ENCODE data around the gene LOXL3.

DNA sequence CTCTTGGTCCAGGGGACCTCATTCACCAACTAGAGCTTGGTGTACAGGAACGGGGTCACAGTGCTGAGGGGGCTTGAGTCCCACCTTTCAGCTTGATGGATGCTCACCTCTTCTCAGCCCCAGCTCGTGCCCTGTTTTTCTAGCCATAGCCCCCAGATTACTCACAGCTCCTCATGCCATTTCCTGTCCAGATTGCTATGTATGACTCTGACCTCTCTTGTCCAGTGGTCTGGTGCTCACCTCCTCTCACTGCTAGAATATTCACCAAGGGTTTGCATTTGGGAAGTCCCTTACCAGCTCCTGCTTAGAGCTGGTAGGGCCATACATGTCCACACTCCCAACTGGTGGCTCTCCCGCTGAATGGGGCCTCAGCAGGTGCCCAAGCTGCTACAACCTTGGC, 60.2 kb downstream of the LOXL3 start:
- no peak for TF ChIP-seq POLR2AphosphoS5 (IDR thresholded peaks at IDR 0.05; ENCODE audit: low read depth, low read length)
- TF ChIP-seq, protein P1, sequence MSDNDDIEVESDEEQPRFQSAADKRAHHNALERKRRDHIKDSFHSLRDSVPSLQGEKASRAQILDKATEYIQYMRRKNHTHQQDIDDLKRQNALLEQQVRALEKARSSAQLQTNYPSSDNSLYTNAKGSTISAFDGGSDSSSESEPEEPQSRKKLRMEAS (IDR thresholded peaks at IDR 0.05), result no peak
- TF ChIP-seq, protein P2, sequence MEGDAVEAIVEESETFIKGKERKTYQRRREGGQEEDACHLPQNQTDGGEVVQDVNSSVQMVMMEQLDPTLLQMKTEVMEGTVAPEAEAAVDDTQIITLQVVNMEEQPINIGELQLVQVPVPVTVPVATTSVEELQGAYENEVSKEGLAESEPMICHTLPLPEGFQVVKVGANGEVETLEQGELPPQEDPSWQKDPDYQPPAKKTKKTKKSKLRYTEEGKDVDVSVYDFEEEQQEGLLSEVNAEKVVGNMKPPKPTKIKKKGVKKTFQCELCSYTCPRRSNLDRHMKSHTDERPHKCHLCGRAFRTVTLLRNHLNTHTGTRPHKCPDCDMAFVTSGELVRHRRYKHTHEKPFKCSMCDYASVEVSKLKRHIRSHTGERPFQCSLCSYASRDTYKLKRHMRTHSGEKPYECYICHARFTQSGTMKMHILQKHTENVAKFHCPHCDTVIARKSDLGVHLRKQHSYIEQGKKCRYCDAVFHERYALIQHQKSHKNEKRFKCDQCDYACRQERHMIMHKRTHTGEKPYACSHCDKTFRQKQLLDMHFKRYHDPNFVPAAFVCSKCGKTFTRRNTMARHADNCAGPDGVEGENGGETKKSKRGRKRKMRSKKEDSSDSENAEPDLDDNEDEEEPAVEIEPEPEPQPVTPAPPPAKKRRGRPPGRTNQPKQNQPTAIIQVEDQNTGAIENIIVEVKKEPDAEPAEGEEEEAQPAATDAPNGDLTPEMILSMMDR (IDR thresholded peaks at IDR 0.05; ENCODE audit: control extremely low read depth in 1 of 3, insufficient read depth in 1 of 3, low read depth in 1 of 3, low read length in 3 of 3), result no peak
- TF ChIP-seq ZNF274 (IDR thresholded peaks at IDR 0.05; ENCODE audit: borderline replicate concordance, extremely low read depth, low read length), result no peak
- TF ChIP-seq MAFK (IDR thresholded peaks at IDR 0.05; ENCODE audit: low read depth, low read length), result no peak
- TF ChIP-seq EP300 (IDR thresholded peaks at IDR 0.05; ENCODE audit: borderline replicate concordance in 1 of 2, low read depth in 2 of 2, low read length in 2 of 2), result no peak
- no peak for TF ChIP-seq CREB1 (IDR thresholded peaks at IDR 0.05)
- no peak for TF ChIP-seq SP2 (IDR thresholded peaks at IDR 0.05; ENCODE audit: low read length)
- no peak for TF ChIP-seq EZH2 (IDR thresholded peaks at IDR 0.05; ENCODE audit: low read depth, low read length, severe bottlenecking)
- no peak for TF ChIP-seq YY1 (IDR thresholded peaks at IDR 0.05; ENCODE audit: low read depth, low read length)
- TF ChIP-seq, protein P3, sequence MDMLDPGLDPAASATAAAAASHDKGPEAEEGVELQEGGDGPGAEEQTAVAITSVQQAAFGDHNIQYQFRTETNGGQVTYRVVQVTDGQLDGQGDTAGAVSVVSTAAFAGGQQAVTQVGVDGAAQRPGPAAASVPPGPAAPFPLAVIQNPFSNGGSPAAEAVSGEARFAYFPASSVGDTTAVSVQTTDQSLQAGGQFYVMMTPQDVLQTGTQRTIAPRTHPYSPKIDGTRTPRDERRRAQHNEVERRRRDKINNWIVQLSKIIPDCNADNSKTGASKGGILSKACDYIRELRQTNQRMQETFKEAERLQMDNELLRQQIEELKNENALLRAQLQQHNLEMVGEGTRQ (IDR thresholded peaks at IDR 0.05; ENCODE audit: low read length), result no peak
